T-helper 1 cell treated with Interleukin-12 subunit alpha and Interleukin-12 subunit beta and Interleukin-4 antibody, amounts not matched to agents 30 μg/mL and 1 μg/mL, for 36 hours (primary cell): Measurements from ENCODE around the gene DIP2C.

Experiments used
- H3K27ac Mint-ChIP-seq: one replicate; pipeline ENCODE4 v1.8.0; 2021; ENCODE audit warnings: mild to moderate bottlenecking, mixed read lengths
- H3K27me3 Mint-ChIP-seq: one replicate; pipeline ENCODE4 v1.8.0; 2021; ENCODE audit warnings: low read depth, mixed read lengths
- H3K36me3 Mint-ChIP-seq: one replicate; pipeline ENCODE4 v1.8.0; 2021; ENCODE audit warnings: low read depth, mixed read lengths
- H3K4me1 Mint-ChIP-seq: one replicate; pipeline ENCODE4 v1.8.0; 2021; ENCODE audit warnings: low read depth, mixed read lengths
- H3K4me3 Mint-ChIP-seq: one replicate; pipeline ENCODE4 v1.8.0; 2021; ENCODE audit warnings: mild to moderate bottlenecking, moderate library complexity, mixed read lengths
- H3K9me3 Mint-ChIP-seq: one replicate; pipeline ENCODE4 v1.8.0; 2021; ENCODE audit warnings: mixed read lengths

Gene DIP2C

DNA sequence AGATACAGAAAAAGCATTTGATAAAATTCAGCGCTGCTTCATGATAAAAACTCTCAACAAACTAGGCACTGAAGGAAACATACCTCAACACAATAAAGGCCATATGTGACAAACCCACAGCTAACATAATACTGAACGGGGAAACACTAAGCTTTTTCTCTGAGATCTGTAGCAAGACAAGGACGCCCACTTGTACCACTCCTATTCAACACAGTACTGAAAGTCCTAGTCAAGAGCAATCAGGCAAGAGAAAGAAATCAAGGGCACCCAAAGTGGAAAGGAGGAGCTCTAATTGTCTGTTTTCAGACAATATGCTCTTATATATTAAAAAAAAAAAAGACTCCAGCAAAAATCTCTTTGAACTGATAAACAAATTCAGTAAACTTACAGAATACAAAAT, 13.3 kb downstream of the DIP2C start:
- Mint-ChIP-seq H3K27me3 (peaks cover 9% of the 10 kb centered on the region), H3K36me3 (no peaks in the 10 kb centered on the region), H3K9me3 (no peaks in the 10 kb centered on the region), H3K4me1 (no peaks in the 10 kb centered on the region), H3K4me3 (no peak overlapping the region), H3K27ac (no peak overlapping the region)

DNA sequence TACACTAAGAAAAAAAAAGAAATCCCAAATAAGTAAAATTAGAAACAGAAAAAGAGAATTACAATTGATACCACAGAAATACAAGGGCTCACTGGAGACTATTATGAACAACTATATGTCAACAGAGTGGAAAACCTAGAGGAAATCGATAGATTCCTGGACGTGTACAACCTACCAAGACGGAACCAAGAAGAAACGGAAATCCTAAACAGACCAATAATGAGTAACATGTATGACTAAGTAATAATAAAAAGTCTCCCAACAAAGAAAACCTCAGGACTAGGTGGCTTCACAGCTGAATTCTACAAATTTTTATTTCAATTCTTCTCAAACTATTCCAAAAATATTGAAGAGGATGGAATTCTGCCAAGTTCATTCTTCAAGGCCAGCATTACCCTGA, 13.9 kb downstream of the DIP2C start:
- H3K4me1 Mint-ChIP-seq = no peaks in the 10 kb centered on the region
- no peaks in the 10 kb centered on the region for H3K9me3 Mint-ChIP-seq
- H3K27me3 Mint-ChIP-seq = peaks cover 9% of the 10 kb centered on the region
- H3K27ac Mint-ChIP-seq = no peak overlapping the region
- no peaks in the 10 kb centered on the region for H3K36me3 Mint-ChIP-seq
- H3K4me3 Mint-ChIP-seq = no peak overlapping the region

DNA sequence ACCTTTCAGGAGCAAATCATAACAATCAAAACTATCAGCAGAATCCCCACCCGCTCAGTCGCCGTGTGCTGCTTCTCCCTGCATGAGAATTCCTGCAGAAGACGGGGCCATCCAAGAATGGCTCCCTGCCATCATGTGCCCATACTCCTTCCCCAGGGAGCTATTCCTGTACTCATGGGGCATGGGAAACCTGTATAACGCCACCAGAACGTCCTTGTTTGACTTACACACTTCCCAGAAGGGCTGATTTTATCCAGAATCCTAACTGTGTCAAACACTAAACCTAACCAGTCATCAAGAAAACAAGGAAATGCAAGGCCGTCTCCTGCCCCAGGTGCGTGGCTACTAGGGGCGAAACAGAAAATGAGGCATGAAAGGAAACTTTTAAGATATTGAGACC, 16.0 kb downstream of the DIP2C start:
- H3K4me3 Mint-ChIP-seq = no peak overlapping the region
- no peaks in the 10 kb centered on the region for H3K36me3 Mint-ChIP-seq
- H3K27me3 Mint-ChIP-seq = peaks cover 9% of the 10 kb centered on the region
- H3K9me3 Mint-ChIP-seq = no peaks in the 10 kb centered on the region
- no peaks in the 10 kb centered on the region for H3K4me1 Mint-ChIP-seq
- H3K27ac Mint-ChIP-seq = no peak overlapping the region

DNA sequence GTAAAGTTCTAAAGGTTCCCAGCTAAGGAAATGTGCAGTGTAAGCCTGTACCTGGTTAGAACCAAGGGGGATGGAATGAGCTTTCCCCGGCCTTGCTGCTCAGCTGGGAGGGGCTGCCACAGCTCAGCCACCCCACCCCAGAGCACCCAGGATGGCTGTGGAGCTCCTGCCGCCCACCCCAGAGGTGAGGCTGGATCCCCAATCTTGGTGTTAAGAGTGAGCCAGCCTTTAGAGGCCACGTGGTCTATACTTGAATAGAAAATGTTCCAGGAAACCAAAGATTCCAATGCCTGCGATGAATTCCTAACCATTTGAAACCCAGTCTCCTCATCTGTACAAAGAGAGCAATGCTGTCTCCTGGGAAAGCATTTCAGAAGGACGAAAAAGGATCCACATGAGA, 16.5 kb downstream of the DIP2C start:
- no peaks in the 10 kb centered on the region for H3K9me3 Mint-ChIP-seq
- no peak overlapping the region for H3K27ac Mint-ChIP-seq
- H3K4me3 Mint-ChIP-seq = no peak overlapping the region
- H3K36me3 Mint-ChIP-seq = no peaks in the 10 kb centered on the region
- H3K4me1 Mint-ChIP-seq = no peaks in the 10 kb centered on the region
- H3K27me3 Mint-ChIP-seq = peaks cover 9% of the 10 kb centered on the region

DNA sequence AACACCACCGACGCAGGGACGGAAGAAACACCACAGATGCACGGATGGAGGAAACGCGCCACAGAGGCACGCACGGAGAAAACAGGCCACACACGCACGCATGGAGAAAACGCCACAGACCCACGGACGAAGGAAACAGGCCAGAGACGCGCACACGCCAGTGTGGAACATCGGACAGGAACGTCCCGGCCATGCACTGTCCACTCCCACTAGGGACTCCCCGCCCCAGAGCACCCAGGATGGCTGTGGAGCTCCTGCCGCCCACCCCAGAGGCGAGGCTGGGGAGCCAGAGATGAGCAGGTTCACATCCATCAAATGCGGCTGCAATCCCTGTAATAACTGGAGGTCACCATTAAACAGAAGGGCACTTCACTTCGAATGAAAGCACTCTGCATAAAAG, 17.3 kb downstream of the DIP2C start:
- Mint-ChIP-seq H3K27me3 (peaks cover 9% of the 10 kb centered on the region), H3K27ac (no peak overlapping the region), H3K4me3 (no peak overlapping the region), H3K9me3 (no peaks in the 10 kb centered on the region), H3K36me3 (no peaks in the 10 kb centered on the region), H3K4me1 (no peaks in the 10 kb centered on the region)

DNA sequence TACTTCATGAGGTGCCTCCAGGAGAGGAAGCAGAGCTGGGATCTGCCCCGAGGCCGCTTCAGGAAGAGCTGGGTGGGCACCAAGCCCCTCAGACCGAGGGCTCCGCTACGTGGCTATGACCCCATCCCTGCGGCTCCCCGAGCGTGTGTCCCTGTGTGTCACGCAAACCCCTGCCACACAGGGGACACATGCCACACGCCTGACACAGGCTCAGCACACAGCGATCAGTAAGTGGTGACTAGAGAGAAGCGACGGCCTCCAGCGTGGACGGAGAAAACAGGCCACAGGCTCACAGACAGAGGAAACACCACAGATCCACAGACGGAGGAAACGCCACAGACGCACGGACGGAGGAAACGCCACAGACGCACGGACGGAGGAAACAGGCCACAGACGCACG, 18.5 kb downstream of the DIP2C start:
- peaks cover 9% of the 10 kb centered on the region for H3K27me3 Mint-ChIP-seq
- no peak overlapping the region for H3K4me3 Mint-ChIP-seq
- H3K9me3 Mint-ChIP-seq = no peaks in the 10 kb centered on the region
- no peaks in the 10 kb centered on the region for H3K36me3 Mint-ChIP-seq
- no peak overlapping the region for H3K27ac Mint-ChIP-seq
- H3K4me1 Mint-ChIP-seq = no peaks in the 10 kb centered on the region

DNA sequence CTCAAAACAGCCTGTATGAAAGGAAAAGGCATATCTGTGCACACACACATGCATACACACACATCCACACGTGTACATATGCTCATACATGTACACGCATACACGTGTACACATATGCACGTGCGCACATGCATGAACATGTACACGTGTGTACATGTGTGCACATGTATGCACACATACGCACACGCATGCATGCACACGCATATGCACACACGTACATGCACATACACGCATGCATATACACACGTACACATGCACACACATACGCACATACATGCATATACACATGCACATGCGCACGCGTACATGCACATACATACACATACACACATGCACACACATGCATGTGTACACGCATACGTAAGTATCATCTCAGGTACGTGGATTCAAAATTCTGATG, 19.4 kb downstream of the DIP2C start:
- no peak overlapping the region for H3K27ac Mint-ChIP-seq
- H3K9me3 Mint-ChIP-seq = no peaks in the 10 kb centered on the region
- H3K36me3 Mint-ChIP-seq = no peaks in the 10 kb centered on the region
- H3K4me3 Mint-ChIP-seq = no peak overlapping the region
- H3K4me1 Mint-ChIP-seq = no peaks in the 10 kb centered on the region
- H3K27me3 Mint-ChIP-seq = peaks cover 9% of the 10 kb centered on the region

DNA sequence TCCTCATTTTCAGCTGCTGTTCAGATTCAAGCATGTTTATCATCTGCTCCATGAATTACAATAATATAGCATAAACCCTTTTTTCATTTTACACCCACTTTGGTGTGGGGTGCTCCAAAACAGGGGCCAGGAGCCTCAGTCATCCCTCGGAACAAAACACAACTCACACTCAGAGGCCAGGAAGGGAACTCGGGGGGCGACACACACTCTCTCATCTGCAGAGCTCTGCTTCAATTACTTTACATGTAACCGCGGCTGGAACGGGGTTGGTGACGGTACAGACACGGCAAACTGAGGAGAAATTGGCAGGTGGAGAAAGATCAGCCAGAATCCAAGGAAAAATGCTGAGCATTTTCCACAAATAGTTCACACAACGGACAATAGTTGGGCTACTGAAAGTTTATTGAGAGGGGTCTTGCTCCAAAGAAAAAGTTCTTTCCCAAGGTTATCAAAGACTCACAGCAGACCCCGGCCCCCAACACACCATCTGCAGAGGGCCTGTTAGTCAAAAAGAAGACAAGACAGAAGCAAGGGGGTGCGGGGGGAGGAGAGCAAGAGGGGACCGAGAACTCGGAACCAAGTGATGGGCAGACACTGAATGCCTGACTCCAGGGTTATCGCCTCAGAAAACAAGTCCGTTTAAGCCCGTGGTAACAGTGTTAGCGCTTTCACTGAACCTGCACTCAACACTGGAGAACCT, 20.5 kb downstream of the DIP2C start:
- H3K27ac Mint-ChIP-seq = no peak overlapping the region
- H3K9me3 Mint-ChIP-seq = no peaks in the 10 kb centered on the region
- H3K27me3 Mint-ChIP-seq = peaks cover 6% of the 10 kb centered on the region
- H3K4me1 Mint-ChIP-seq = no peaks in the 10 kb centered on the region
- no peaks in the 10 kb centered on the region for H3K36me3 Mint-ChIP-seq
- H3K4me3 Mint-ChIP-seq = no peak overlapping the region

DNA sequence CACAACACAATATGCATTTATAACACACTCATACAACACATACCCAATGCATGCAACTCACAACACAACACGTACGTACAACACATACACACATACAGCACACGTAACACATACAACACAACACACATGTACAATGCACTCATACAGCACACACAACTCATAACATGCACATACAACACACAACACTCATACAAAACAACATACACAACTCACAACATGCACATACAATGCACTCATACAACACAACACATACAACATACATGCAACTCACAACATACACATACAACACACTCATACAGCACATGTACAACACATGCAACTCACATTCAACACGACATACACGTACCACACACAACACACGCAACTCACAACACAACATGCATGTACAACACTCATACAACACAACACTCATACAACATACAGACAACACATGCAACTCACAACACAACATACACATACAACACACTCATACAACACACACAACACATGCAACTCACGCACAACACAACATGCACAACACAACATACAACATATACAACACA, 21.8 kb downstream of the DIP2C start:
- no peaks in the 10 kb centered on the region for H3K9me3 Mint-ChIP-seq
- H3K4me1 Mint-ChIP-seq = no peaks in the 10 kb centered on the region
- H3K4me3 Mint-ChIP-seq = no peak overlapping the region
- no peaks in the 10 kb centered on the region for H3K27me3 Mint-ChIP-seq
- H3K27ac Mint-ChIP-seq = no peak overlapping the region
- H3K36me3 Mint-ChIP-seq = no peaks in the 10 kb centered on the region

DNA sequence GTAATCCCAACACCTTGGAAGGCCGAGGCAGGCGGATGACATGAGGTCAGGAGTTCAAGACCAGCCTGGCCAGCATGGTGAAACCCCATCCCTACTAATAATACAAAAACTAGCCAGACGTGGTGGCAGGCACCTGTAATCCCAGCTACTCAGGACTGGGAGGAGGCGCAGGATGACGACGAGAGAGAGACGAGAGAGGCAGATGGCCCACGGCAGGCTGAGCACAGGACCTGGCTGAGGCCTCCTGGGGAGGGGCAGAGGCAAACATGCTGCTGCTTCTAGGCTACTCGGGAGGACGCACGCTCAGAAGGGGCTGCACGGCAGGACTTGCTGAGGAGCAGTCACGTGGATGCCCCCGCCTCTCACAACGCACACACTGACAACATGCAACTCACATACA, 22.4 kb downstream of the DIP2C start:
- Mint-ChIP-seq H3K36me3 (no peaks in the 10 kb centered on the region), H3K4me1 (no peaks in the 10 kb centered on the region), H3K9me3 (no peaks in the 10 kb centered on the region), H3K27ac (no peak overlapping the region), H3K27me3 (no peaks in the 10 kb centered on the region), H3K4me3 (no peak overlapping the region)

DNA sequence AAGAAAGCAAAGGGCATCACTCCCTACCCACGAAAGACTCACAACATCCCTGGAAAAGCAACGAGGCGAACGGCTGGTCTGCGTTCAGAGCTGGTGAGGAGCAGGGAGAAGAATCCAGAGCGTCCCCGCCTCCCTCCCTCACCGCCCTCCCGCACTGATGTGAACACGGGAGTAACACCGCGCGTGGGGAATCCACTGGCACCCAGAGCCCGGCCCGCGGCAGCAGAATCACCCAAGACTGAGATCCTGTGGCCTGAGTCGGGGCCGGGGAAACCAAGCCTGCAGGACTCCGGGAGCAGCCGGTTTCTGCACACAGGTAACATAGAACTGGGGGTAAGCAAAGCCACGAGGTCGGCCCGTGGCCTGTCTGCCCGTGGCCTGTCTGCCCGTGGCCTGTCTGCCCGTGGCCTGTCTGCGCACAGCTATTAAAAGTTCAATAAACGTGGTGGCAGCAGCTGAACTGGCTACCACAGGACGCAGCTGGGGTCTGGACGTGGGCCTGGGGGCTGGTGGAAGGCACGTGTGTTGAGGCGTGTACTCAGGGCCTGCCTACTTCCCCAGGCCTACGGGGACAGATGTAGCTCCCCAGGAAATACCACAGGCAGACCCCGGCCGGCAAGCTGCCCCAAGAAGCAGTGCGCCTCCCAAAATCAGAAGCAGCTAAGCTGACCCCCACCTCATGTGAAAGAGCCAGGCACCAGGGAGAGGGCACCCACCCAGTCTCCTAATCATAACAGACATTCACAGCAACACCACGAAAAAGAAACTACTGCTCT, 23.0 kb downstream of the DIP2C start:
- Mint-ChIP-seq H3K9me3 (no peaks in the 10 kb centered on the region), H3K27me3 (no peaks in the 10 kb centered on the region), H3K27ac (no peak overlapping the region), H3K4me3 (no peak overlapping the region), H3K36me3 (no peaks in the 10 kb centered on the region), H3K4me1 (no peaks in the 10 kb centered on the region)

DNA sequence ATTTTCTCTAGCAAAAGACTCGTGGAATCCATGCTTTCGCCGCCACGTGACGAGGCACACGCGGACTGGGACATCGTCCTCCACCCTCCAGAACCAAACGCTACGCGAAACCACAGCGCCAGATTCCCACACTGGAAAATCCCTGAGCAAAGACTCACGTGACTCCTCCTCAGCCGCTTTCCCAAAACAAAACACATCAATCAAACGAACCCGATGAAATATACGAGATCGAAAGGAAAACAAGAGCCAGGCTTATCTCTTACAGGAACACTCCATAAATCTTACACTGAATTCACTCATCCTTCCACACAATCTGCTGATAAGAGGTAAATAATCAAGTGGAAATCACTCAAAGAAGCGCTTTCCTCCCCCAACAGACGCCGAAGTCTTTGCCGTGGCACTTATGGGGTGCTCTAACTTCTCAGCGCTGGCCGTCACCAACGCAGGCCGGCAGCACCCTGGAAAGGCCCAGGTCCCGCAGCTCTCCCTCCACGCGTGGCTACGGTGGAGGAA, 23.8 kb downstream of the DIP2C start:
- Mint-ChIP-seq H3K36me3 (no peaks in the 10 kb centered on the region), H3K4me3 (no peak overlapping the region), H3K27ac (no peak overlapping the region), H3K27me3 (no peaks in the 10 kb centered on the region), H3K9me3 (no peaks in the 10 kb centered on the region), H3K4me1 (no peaks in the 10 kb centered on the region)

DNA sequence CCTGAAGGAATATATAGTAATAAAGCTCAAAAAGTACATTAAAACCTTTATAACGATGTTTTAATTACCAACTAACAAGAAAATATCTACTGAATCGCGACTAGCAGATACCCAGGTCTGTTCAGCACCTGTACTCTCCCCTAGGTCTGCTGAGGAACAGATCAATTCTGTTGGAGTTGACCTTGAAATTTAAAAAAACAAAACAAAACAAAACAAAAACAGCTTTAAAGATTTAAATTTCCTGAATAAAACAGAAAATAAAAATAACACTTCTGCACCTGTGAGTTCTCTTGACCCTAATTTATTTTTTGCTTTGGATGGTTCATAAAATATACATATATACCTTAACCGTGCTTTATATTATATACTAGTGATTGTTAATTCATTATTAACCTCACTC, 24.6 kb downstream of the DIP2C start:
- Mint-ChIP-seq H3K4me1 (no peaks in the 10 kb centered on the region), H3K36me3 (no peaks in the 10 kb centered on the region), H3K9me3 (no peaks in the 10 kb centered on the region), H3K4me3 (no peak overlapping the region), H3K27ac (no peak overlapping the region), H3K27me3 (no peaks in the 10 kb centered on the region)

DNA sequence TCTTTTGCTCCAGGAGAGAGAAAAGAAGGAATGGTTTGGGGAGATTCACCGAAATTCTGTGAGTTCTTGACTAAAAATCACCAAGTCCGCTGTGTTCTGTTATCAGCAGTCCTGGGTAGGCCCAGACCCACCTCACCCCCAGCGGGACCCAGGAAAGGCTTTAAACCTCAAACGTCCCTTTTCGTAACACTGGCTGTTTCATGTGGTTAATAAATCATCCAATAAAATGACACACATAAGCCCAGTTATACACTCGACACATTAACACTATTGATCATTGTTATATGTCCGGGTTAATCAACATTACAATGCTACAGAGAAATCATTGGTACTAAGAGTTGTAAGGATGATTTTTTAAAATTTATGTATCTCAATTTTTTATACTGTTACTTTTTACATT, 25.2 kb downstream of the DIP2C start:
- H3K9me3 Mint-ChIP-seq = no peaks in the 10 kb centered on the region
- no peak overlapping the region for H3K4me3 Mint-ChIP-seq
- H3K27me3 Mint-ChIP-seq = no peaks in the 10 kb centered on the region
- H3K27ac Mint-ChIP-seq = no peak overlapping the region
- no peaks in the 10 kb centered on the region for H3K4me1 Mint-ChIP-seq
- no peaks in the 10 kb centered on the region for H3K36me3 Mint-ChIP-seq

DNA sequence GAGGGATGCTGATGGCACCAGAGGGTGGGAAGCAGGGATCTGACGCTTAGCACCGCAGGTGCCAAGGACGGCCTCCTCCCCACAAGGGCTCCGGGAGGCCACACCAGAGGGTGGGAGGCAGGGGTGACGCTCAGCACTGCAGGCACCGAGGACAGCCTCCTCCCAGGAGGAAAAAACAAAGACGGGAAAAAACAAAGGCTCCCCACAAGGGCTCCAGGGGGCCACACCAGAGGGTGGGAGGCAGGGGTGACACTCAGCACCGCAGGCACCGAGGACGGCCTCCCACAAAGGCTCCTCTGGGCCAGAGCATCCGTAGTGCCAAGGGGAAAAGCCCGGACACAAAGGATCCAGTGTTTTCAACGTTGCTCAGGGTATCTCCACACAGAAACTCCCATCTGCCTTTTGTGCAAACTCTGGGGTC, 25.6 kb downstream of the DIP2C start:
- Mint-ChIP-seq H3K4me1 (no peaks in the 10 kb centered on the region), H3K36me3 (no peaks in the 10 kb centered on the region), H3K4me3 (no peak overlapping the region), H3K27me3 (no peaks in the 10 kb centered on the region), H3K27ac (no peak overlapping the region), H3K9me3 (no peaks in the 10 kb centered on the region)
